Activated naive CD4-positive, alpha-beta T cell treated with Interleukin-2 at 50 U/mL for 16 hours (primary cell): Measurements from ENCODE around the gene GPD1L.
A peak's percentile ranks its signal among the peaks of the same experiment; 100 is the strongest.

Experiments
- DNase-seq: peaks from one replicate; pipeline ENCODE4 v3.0.0-alpha.2; 2020

GPD1L gene

DNA sequence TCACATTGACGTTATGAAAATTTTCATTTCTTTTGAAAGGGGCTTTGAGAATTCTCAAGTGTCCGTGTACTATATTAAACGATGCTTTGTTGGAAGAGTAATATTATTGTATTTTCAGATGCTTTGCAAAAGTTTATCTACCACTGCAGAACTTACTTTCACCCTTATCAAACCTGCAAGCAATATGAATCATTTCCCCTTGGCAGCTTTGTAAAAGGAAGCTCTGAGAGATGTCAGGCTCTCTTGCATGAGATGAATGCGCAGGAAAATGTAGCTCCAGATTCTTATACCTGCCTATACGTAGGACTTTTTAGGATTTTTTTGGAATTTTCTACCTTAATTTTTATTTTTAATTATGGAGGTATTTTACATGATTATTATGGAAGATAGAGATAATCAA is 34.5 kb downstream of the GPD1L start:
- no peak for DNase-seq

DNA sequence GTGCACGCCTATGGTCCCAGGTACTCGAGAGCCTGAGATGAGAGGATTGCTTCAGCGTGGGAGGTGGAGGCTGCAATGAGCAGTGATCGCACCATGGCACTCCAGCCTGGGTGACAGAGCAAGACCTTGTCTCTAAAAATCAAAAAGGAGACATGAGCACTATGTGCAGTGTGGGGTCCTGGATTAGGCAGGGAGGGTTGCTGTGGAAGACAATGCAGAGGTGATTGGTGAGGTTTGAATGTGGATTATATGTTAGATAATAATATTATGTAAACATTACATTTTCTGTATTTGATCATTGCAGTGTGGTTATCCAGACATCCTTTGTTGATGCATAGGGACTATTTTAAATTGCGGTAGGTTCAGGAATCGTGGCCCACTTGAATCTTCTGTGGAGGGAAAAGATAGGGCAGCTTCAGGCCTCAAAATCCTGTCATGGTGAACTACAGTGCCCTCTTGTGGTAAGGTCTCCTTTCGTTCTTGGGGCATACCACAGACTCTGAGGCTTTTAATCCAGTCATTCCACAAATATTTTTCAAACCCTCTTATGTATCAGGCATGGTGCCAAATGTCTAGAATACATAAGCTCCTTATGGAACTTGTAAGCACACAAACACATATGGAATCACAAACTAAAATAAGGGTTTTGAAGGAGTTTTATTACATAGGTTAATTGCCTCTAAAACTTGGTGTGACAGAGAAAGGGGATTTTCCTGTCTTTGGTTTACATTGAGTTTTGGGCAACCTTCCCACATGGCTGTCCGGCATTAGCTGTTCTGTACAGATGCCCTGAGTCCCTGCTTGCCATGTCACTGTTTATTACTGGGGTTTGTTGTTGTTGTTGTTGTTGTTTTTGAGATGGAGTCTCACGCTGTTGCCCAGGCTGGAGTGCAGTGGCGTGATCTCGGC is 37.7 kb downstream of the GPD1L start:
- peak; percentile 27 for DNase-seq

DNA sequence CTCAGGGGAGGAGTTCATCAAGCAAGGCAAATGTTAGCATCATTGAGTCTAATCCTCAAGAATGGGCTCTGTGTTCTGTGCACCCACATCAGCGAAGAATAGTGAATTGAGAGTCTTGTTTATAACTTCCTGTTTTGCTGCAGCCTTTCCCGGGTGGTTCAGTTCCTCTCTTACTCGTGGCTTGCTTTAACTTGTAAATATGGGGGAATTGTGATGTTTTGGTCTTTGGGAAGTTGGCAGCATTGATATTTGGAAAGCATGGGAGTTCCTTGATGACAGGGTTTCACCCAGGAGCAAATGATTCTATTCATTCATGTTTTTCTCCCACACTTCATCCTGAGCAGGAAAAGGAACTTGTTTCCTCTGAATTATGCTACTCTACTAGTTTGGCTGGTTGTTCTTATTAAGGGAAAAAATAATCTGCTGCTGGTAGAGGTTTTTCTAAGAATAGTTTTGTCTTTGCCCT is 40.4 kb downstream of the GPD1L start:
- no peak for DNase-seq

DNA sequence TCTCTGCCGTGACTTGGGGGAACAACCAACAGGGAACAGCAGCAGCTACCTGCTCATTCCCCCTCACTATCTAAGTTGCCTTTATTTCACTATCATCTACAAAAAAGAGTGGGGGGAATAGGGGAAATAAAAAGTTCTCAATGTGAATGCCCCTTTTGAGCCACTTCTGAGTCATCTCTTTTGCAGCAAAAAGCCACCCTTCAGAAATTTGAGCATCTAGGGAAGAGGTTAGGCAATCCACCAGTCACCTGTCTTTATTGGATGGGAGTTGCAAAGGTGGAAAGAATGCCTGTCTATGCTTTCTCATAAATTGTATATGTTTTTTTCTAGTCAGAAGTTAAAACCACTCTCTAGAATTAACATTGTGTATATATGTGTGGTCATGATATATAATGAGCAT is 41.1 kb downstream of the GPD1L start:
- DNase-seq, result no peak

DNA sequence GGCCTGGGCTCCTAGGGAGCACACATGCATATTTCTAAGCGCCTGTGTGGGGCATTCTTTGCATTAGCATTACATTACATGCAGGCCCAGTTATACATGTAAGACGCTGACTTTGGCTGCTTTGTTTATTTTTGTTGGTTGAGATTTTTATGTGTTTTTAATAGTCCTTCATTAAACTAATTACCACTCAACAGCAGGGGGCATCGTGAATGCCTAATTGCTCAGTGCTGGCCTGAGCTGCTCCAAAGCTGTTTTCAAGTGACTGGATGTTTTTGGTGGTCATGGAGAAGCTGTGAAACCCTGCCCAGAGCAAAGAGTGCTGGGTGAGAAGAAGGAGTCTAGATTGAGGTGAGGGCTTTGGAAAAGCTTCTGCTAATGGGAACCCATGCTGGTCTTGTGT is 41.5 kb downstream of the GPD1L start:
- DNase-seq, result no peak

DNA sequence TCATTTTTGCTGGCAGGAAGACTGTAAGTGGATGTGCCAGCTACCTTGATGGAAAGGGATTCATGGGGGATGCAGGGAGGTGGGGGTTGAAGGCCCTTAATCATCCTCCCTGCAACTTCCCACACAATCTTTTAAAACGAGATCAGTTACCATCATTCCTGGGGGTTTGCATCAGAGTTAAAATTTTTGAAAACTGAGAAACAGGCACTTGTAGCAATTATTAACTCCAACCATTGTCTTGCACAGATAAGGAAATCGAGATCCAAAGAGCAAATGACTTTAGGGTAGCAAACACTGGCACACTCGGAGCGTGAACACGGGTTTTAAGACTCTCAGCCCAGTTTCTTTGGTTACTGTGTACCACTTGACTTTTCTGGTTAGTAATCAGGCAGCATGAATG is 41.9 kb downstream of the GPD1L start:
- DNase-seq, result no peak

DNA sequence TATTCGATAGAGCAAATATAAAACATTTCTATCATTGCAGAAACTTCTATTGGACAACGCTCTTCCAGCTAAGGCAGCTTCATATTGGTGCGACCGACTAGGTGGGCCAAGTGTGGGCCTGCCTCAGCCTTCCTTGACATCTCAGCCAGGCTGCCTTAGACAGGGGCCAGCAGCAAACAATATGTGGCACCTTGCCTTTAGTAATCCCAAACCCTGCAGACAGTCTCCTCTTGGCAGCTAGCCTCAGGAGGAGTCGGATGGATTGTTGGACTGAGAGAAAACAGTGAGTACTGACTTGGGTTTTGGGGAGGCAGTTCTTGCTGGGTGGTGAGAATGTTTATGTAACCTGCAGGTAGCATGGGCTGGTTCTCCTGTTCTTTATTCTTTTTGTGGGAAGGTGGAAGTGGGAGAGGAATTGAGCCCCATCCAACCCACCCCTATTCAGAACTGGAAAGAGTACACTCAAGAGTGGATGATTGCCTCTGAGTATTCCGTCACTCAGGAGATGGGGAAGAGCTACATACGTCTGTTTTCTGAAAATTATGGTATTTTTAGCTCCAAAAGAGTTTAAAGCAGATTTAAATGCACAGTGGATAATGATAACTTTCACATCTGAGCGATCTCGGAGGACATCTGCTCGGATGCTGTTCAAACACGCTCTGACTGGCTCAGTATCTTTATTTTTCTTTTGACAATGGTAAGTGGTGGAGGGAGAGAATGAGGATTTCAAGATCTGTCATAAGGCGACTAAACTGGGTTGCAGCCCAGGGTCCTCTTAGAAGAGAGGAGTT is 47.2 kb downstream of the GPD1L start:
- no peak for DNase-seq

DNA sequence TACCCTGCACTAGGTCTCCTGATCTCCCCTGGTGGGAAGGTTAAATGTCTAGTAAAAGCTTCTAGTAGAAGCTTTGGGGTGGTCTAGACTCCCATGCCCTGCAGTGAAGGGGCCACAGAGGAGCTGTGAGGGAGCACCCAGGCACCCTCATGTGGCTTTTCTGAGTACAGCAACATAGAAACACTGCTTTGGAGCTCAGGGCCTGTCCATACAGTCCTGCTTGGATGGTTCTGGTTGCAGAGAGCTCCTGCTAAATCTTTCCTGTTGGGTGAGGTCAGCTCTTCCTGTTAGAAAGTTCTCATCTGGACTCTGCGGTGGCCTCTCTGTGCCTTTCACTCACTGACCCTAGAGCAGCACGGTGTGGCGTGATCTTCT is 47.8 kb downstream of the GPD1L start:
- DNase-seq, result no peak

DNA sequence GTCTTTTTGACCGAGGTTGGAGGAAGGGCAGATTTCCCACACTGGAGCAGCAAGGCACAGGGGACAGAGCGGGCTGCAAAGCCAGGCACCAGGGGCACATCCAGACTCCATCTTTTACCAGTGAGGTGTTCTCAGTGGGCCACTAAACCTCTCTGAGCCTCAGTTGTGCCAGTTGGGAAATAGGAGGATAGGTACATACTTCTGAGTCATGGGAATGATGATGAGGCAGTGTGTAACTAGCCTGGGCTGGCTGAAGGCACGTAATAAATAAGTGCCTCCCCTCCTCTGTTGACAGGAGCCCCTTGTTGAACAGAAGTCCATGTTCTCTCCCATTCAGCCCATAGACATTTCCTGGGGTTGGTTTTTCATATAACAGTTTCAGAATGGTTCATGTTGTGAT is 48.7 kb downstream of the GPD1L start:
- no peak for DNase-seq

DNA sequence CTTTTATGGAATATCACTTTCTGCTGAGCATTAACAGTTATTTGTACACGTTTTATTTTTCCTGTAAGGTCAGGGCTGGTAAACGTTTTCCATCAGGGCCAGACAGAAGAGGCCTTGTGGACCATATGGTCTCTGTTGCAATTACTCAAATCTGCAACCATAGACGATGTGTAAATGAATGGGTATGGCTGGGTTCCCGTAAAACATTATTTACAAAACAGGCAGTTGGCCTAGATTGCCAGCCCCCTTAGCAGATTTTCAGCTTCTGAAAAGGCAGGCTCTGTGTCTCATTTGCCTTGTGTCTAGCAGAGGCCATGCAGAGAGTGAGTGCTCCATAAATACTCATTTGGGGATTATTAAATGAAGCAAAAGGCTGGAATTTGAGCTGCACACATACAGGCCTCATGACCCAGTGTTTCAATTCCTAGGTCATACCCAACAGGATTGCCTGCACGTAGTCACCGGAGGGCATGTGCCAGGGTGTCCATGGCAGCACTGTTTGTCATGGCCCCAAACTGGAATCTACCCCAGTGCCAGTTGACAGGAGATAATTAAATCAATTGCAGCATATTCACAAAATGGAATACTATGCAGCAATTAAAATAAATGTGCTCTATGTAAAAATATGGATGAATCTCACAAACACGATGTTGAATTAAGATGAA is 51.3 kb downstream of the GPD1L start:
- no peak for DNase-seq

DNA sequence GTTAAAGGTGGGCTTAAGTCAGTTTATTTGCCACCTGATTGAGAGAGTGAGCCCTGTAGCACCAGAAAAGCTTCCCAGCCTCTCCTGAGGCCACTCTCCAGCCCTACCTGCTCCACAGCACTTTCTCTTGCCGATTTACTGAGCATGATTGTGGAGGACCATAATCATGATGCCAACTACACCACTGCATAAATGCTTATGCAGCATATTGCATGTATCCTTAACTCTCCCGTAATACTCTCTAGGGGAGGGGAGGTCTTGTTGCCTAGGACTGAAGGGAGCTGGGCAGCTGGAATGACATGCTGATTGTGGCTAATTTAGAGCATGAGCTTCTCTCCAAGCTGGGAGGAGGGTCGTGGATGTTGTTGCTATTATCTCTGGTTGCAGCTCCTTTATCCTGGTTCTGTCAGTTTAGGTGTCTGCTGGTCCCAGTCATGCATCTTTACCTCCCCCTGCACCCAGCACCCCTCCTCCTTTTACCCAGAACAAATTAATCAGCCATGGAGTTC is 54.3 kb downstream of the GPD1L start:
- DNase-seq, result no peak

DNA sequence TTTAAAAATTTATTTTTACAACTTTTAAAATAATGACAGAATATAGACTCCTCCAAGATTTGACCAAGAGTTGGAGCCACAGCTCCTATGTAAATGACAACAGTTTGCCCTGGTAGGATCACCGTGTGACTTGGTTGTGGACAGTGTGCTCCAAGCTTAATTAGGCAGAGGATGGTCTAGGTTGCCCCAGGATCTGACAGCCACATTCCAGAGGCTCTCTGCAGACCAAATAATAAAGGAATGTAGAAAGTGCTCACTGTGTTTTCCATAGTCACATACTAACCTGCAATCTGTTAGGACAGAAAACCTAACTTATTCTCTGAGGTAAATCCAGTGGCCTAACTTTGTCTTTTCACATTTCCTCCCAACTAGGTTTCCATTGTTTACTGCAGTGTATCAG is 59.0 kb downstream of the GPD1L start:
- DNase-seq, result no peak

DNA sequence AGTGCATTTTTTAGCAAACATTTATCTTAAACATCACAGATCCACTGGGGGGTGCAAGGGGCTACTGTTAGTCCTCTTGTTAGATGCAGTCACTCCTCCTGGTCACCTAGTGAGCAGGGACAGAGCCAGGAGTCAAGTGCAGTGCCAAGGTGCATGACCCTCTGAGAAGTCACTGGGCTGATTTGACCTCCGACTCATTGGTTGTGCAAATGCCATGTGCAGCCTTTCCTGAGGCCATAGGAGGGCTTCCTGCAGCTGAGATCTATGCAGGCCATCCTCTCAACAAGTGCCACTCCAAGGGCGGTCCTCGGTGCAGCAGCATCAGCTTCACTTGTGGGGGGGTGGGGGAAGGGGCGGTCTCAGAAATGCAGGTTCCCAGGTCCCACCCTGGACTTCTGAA is 60.2 kb downstream of the GPD1L start:
- no peak for DNase-seq

DNA sequence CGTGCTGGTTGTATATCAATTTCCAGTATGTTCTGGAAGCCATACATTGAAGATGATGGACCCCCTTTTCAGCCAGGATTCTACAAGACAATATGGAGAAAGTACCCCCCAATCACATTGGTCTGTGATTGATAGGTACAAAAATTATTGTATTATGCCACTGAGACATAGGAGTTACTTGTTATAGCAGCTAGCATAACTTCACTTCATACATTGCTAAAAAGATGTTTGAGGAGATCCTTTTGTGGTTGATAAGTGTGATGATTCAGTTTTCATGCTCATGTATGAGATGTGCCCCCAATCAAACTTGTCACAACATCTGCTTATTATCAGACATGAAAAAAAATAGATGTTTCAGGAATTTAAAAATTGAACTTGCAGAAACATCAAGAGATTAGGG is 66.0 kb downstream of the GPD1L start:
- DNase-seq, result no peak

DNA sequence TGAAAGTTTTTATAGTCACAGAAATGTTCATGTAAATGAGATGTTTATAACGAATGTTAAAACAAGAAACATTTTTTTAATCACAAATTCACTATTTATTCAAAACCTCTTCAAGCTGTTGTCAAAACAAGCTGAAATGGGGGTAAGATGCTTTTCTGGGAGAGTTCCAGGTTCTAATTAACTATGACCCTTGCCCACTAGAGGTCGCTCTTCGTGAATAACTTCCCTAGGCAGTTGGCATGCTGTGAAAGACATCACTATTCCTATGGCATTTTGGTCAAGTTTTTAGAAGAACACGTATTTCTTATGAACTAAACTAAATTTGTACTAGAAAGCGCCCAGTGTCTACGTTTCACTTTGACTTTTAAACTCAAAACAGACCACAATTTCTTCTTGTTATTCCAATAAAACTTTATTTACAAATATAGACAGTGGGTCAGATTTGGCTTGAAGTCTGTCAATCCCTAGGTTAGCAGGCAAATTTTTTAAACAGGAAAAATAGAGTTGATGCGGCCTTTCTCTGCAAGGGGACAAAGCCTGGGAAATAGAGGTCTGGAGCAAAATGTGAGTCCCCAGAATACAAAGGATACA is 69.3 kb downstream of the GPD1L start:
- DNase-seq, result peak; percentile 50

DNA sequence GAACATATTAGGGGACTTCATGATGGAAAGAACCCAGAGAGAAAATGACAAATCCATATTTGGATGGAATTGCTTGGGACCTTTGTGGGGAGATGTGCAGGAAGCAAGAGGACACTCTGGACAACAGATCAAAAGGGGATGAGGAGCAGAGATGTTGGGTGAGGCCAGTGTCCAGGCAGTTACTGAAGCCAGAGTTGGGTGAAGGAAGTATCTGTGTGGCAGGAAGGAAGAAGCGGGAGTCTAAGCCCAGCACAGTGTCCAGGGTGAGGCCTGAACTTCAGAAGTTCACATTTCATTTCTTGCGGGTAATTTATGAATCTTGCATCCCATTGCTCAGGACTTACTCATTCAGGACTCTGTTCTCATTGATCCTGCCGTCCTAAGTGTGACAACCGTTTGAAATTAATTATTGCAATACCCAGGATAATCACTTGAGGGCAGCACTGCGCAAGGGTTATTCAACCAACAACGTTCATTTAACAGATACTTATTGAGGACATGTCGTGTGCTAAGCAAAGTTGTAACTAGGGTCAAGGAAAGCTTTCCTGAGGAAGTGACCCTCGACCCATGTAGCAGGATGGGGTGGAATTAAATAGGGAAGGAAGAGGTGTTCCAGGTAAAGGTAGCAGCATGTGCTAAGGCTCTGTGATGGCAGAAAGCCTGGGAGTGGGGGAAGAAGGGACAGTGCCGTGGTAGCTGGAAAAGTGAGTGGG is 70.7 kb downstream of the GPD1L start:
- DNase-seq, result peak; percentile 46

DNA sequence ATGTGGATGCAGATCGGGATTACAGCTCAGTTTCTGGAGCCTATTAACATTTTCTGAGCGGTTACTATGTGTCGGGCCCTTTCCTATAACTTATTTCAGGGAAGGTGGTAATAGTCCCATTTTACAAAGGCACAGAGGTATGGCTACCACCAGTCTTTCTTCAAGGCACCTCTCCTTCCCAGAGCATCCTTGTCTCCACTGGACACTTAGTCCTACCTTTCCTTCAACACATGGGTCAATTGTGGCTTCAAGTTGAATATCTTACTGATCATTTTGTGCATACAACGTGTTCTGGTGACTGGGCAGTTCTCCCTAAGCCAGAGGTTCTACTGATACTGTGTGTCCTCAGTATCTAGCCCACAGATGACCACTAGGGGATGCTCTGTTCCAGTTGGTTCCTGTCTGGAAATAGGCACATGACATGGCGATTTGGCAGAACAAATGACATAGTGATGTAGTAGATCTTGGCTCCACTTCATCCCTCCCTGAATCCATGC is 71.3 kb downstream of the GPD1L start:
- peak; percentile 44 for DNase-seq

DNA sequence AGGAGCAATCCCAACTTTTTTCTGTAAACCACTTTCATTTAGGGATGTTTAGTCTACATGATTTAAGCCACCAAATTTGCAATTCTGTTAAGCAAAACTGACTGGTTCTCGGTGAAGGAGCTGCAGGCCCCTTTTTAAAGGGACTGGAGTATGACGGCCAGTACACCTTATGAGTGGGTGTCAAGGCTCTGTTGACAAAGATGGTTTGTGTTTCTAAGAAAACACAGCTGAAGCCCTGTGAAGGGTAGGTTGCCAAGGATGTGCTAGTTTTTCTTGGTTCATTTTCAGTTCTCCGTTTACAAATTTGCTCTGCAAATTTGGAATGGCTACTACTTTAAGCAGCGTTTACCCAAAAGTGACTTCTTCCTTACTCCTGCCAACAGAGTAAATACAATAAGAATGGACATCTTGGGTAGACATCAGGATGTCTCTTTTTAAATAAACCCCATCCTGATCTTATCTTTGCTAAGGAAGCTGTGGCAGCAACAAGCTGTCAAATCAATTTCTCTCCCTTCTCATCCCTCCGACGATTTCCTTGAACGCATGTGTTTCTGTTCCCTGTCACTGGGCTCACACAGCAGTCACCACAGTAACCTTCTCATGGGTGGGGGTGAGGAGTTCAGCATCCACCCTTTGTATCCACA is 73.8 kb downstream of the GPD1L start:
- no peak for DNase-seq

DNA sequence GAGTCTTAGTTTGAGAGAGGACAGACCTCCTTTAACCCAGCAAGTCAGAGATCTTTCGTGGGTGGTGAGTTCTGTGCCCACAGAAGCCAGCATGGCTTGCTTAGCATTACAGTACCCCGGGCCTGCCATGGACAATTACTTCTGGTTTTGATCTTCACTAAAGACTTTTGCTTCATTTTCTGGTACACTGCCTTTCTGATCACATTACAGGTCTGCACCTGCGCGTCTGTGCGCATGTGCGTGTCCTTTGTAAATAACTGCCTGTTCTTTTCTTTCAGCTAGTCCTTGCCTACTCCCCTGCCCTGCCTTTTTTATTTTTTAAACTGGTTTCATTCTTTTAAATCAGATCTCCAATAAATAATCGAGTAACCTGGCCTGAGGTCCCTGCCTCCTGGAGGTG is 74.9 kb downstream of the GPD1L start:
- DNase-seq, result no peak

DNA sequence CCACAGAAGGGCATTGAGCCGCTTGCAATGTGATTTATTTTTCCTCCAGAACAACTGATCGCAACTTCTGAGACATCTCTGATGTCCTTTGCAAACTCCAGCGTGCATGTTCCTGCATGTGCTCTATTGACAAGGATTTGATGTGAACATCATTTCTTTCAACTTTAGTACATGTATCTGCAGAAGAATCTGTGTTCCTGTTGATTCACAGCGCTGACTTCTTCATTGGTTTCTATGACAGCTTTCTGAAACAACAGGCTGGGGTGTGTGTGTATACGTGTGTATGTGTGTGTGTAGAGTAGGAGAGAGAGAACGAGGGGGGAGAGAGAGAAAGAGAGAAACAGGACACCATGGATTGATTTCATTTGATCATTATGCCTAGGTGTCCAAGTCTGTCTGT is 75.4 kb downstream of the GPD1L start:
- no peak for DNase-seq

DNA sequence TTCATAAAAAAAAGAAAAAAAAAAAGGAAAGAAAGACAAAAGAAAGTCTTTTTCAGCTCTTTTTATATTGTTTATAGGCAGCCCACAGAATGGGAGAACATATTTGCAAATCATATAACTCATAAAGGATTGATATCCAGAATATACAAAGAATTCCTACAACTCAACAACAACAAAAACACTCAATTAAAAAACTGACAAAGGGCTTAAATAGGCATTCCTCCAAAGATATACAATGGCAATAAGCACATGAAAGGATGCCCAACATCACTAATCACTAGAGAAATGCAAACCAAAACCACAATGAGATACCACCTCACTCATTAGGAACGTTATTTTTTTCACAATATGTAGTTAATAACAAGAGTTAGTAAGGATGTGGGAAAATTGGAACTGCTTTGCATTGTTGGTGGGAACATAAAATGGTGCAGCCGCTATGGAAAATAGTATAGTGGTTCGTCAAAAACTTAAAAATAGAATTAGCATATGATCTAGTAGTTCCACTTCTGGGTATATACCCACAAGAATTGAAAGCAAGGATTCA is 77.8 kb downstream of the GPD1L start:
- no peak for DNase-seq
